SU-DHL-6 (cell line): ENCODE results near the gene PLEKHS1.

ENCODE experiments used
- CTCF ChIP-seq: fragments of 200-600 bp; sonication (generic); IDR thresholded peaks from one replicate; pipeline ENCODE4 v1.5.1; 2017; ENCODE audit warnings: antibody characterized with exemption, mild to moderate bottlenecking, low read length, moderate library complexity; ENCODE audit not compliant: insufficient read depth, poor library complexity, severe bottlenecking
- EZH2phosphoT487 ChIP-seq: fragments of 200-600 bp; sonication (generic), shearing (Covaris generic); conservative IDR thresholded peaks from 2 replicates; pipeline ENCODE4 v1.6.1; 2018; ENCODE audit warnings: mild to moderate bottlenecking, antibody characterized with exemption, low read length, moderate library complexity, mixed read lengths

GRCh38 chr10:113745374-113745773 lies 6.1 kb upstream of the PLEKHS1 start:
- TF ChIP-seq EZH2phosphoT487 (no peak), CTCF (no peak)
